GM21367 (cell line): ENCODE measurements around the gene IL2RG.

Experiments
- ATAC-seq: cut with Tn5 transposase; IDR thresholded peaks from one replicate; pipeline ENCODE4 v1.9.1; 2021; ENCODE audit not compliant: unreplicated experiment

The IL2RG gene

GRCh38 chrX:71109051-71109450, 2.3 kb downstream of the IL2RG start:
- ATAC-seq: no peak

GRCh38 chrX:71107762-71108360, 3.5 kb downstream of the IL2RG start:
- ATAC-seq: no peak

GRCh38 chrX:71107245-71107644, 4.1 kb downstream of the IL2RG start:
- ATAC-seq: no peak

GRCh38 chrX:71106427-71106826, 5.0 kb downstream of the IL2RG start, which contains the start of gene CXorf65:
TSS of gene CXorf65 (minus strand) at chrX:71106740. CDS start at chrX:71106556, 184 bp downstream.
- no peak for ATAC-seq

GRCh38 chrX:71105628-71106027, 5.7 kb downstream of the IL2RG start:
- no peak for ATAC-seq

GRCh38 chrX:71103110-71103983, 8.0 kb downstream of the IL2RG start:
- ATAC-seq: no peak

- ATAC-seq: no peak
These were observed 9.1 kb downstream of the IL2RG start for GRCh38 chrX:71102292-71102691.

- no peak for ATAC-seq
These were observed 10.5 kb downstream of the IL2RG start for GRCh38 chrX:71100581-71101505.

GRCh38 chrX:71099736-71100135, 11.6 kb downstream of the IL2RG start:
- no peak for ATAC-seq

- no peak for ATAC-seq
These were observed 12.3 kb downstream of the IL2RG start for GRCh38 chrX:71098951-71099506.

GRCh38 chrX:71098302-71098701, 13.1 kb downstream of the IL2RG start:
- no peak for ATAC-seq

GRCh38 chrX:71096760-71097032, 14.7 kb downstream of the IL2RG start:
- ATAC-seq: no peak

- ATAC-seq: peak; percentile 18
These were observed 15.2 kb downstream of the IL2RG start for GRCh38 chrX:71095981-71096759.

GRCh38 chrX:71095555-71095980, 15.8 kb downstream of the IL2RG start, which contains the start of gene FOXO4:
TSS of gene FOXO4 (plus strand) at chrX:71095851. CDS start at chrX:71096529, 678 bp downstream.
- peak; percentile 82 for ATAC-seq

- ATAC-seq: no peak
These were observed 16.3 kb downstream of the IL2RG start for GRCh38 chrX:71095033-71095432.

GRCh38 chrX:71091263-71091662, 20.1 kb downstream of the IL2RG start:
- ATAC-seq: no peak

- no peak for ATAC-seq
These were observed 25.5 kb downstream of the IL2RG start for GRCh38 chrX:71085900-71086299.

GRCh38 chrX:71082822-71083221, 28.6 kb downstream of the IL2RG start:
- no peak for ATAC-seq

- ATAC-seq: no peak
These were observed 29.2 kb downstream of the IL2RG start for GRCh38 chrX:71082124-71082647.
